ENCODE results near the gene DTX2.
"Not testable (repeated sequence)": the region's sequence is repeated elsewhere in the genome, so short reads cannot be mapped to it uniquely, and the experiment has no call there.

The DTX2 gene

DNA sequence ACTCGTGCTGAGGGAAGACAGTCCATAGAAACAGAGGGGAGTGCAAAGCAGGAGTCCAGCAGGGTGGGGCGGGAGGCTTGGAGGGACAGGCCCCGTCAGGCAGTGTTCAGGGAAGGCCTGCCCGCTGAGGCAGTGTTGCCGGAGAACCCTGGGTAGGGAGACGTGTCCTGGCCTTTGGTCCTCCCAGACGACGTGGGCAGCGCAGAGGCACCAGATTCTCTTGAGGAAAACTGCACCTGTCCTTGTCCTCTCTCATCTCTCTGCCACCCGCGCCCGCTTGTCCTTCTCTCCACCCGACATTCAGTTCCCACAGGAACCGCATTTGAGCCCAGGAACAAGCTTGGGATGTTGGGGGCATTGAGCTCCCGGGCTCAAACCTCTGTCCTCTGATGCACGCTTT, 34.2 kb downstream of the DTX2 start:
- not testable (repeated sequence) for DNase-seq

DNA sequence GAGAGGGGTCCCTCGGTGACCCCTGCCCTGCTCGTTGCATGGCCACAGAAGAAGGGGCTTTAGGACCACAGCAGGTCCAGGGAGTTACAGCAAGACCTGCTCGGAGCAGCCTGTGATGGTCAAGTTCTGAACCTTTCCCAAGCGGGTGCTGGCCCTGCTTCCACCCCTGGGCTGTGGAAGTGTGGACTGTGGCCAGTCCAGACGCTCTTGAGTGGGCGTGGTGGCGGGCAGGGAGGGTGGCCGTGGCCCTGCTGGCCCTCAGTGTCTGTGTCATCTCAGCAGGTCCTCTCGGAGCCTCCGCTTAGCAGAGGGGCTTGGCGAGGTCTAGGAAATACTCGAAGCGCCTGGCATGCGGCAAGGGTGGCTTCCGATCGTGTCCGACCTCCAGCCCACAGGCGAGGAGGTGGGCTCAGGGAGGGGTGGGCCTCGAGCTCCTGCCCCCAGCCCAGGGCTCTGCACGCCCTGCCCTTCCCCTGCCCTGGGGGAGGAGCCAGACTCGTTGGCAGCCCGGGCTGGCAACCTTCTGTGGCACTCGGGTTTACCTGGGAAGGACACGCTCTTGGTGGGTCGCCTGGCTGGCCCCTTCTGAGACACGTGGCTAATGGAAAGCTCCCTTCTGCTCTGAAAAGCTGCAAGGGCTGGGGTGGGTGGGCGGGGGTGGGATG, 36.5 kb downstream of the DTX2 start:
- DNase-seq = not testable (repeated sequence)

DNA sequence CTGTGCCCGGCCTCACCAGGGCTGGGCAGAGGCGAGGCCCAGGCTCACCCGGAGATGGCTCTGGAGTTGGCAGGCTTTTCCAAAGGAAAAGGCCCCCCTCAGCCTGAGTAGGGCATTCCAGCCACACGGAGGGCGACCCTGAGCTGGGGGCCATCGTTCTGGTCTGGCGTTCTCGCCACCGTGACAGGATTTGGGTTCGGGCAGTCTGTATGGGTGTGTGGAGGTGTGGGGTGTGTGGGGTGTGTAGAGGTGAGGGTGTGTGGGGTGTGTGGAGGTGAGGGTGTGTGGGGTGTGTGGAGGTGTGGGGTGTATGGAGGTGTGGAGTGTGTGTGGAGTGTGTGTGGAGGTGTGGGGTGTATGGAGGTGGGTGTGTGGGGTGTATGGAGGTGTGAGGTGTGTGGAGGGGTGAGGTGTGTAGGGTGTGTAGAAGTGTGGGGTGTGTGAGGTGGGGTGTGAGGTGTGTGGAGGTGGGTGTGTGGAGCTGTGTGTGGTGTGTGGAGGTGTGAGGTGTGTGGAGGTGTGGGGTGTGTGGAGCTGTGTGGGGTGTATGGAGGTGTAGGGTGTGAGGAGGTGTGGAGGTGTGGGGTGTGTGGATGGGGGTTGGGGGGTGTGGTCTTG, 37.2 kb downstream of the DTX2 start:
- DNase-seq = not testable (repeated sequence)

DNA sequence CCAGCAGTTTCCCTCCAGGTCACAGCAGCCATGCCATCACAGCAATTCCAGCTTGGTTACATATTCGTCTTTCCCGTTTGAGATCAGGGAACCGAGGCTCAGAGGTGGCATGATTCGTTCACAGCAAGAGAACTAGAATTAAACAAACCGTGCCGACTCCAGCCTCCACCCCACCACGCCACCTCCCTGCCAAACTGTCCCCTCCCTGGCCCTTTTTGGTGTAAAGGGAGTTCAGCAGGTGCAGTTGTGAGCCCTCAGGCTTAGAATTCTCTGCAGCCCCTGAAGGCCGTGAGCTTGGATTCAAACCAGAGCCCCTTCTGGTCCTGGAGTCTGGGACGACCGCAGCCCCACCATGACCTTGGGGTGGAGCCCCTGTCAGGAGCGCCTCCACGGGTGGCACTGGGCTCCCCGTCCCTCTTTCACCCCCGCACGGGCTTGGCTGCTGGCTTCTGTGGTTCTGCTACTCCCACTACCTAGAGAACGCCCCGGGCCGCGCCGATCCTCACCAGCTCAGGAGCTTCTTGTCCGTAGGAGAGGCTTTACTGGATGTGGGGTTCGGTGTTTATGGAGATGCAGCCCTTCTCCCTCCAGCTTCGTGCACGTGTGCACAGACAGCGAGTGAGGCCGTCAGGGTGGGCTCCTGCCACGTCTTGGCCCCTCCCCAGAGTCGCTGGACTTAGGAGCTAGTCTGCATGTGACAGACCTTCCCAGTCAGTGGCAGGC, 37.9 kb downstream of the DTX2 start:
- not testable (repeated sequence) for DNase-seq

DNA sequence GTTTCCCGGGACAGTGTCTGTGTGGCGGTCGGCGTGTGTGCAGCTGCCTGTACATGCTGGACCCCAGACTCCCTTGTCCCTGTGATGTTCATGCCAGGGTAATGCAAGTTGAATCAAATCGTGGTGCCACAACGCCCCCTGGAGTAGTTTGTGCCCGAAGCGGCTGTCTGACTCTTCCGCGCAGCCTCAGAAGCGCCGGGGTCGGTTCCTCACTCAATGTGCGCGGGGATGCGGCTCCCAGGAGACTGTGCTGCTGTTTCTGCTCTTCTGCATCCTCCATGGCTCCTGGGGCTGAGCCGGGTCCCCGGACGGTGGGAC, 38.4 kb downstream of the DTX2 start:
- not testable (repeated sequence) for DNase-seq

DNA sequence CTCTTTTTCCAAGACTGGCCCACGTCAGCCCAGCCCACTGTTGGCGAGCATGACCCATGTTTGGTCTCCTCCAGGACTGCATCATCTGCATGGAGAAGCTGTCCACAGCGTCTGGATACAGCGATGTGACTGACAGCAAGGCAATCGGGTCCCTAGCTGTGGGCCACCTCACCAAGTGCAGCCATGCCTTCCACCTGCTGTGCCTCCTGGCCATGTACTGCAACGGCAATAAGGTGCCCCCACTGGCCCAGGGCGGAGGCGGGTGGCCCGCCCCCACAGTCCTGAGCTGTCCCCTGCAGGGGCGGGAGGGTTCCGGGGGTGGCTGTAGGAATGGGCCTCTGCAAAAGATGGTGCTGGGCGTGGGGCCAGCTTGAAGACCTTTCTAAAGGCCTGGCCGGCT, 40.7 kb downstream of the DTX2 start:
- DNase-seq = not testable (repeated sequence)

DNA sequence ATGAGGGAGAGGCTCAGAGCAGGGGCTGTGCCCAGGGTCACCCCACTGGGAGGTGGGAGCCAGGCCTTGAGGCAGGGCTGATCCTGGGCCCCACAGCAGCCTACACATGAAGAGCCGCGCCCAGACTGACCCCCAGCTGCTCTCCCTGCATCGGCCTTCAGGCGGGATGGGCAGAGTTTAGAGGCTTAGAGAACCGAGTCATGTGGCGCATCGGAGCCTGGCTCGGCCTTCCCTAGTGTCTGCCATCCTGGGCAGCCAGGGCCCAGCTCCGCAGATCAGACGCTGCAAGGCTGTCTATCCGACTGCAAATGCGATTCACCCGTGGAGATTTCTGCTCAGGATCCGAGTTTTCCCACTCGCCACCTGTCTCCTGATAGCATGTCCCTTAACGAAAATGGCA, 41.3 kb downstream of the DTX2 start:
- DNase-seq = not testable (repeated sequence)

DNA sequence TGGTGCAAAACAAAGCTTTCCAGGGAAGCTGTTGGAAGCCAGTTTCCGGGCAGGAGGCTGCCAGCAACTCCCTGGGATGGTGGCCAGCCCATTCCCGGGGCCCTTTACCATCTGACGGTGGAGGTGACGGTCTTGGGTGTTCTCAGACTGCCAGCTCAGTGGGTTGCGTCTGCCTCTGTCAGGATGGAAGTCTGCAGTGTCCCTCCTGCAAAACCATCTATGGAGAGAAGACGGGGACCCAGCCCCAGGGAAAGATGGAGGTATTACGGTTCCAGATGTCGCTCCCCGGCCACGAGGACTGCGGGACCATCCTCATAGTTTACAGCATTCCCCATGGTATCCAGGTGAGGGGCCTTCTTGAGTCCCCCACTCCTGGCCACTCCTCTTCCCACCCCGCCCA, 41.7 kb downstream of the DTX2 start:
- not testable (repeated sequence) for DNase-seq

DNA sequence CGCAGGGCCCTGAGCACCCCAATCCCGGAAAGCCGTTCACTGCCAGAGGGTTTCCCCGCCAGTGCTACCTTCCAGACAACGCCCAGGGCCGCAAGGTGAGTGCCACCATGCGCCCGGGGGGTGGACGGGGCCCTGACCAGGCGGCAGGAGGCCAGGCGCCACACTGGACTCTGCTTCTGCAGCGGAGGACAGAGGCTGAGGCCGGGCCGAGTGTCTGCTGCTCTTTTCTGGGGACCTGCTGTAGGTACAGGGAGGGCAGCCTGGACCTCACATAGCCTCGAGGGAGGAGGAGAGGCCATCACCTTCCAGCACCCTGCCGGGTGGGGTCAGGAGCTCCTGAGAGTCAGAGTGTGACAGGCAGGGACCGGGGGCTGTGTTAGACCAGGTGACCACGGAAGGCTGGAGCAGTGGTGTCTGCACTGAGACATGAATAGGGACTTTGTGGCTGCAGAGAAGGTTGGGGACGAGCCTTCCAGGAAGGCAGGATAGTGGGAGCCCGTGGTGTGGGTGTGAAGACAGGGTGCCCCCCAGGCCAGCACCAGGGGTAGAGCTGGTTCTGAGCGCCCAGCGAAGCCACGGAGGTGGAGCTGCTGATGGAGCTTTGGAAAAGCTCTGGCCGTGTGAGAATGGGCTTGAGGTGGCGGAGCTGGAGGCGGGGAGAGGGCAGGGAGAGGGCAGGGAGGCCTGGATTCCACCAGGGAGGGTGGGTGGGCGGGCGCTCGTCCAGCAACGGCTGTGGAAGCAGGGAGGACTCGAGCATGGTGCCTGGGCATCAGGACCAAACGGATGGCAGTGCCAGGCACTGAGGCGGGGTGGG, 43.0 kb downstream of the DTX2 start:
- not testable (repeated sequence) for DNase-seq

DNA sequence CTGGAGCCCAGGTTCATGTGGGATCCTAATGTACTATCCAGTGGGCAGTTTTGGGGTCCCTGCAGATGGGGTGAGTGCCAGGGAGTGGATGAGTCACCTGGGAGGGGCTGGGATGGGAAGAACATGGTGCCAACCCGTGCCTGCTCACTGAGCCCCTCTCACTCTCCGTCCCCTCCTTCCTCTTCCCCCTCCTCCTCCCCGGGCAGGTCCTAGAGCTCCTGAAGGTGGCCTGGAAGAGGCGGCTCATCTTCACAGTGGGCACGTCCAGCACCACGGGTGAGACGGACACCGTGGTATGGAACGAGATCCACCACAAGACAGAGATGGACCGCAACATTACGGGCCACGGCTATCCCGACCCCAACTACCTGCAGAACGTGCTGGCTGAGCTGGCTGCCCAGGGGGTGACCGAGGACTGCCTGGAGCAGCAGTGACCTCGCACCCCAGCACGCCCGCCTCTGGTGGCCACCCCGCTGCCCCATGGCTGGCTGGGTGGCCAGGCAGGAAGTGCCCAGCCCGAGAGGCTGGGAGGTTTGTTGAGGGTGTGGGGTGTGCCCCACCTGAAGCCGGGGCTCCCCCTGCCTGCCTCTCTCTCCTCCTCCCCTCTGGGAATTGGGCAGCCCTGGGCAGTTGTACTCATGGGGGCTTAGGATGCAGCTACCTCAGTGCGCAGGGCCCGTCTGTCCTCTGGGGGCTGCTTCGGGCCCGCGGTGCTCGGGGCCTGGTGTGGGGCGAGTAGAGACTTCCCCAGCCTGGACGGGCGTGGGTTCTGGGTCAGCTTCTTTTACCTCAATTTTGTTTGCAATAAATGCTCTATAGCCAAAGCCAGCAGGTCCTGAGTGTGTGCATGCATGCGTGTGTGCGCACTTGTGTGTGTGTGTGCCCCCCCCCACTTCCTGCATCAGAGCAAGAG, 43.9 kb downstream of the DTX2 start:
- DNase-seq = peak; percentile 49

DNA sequence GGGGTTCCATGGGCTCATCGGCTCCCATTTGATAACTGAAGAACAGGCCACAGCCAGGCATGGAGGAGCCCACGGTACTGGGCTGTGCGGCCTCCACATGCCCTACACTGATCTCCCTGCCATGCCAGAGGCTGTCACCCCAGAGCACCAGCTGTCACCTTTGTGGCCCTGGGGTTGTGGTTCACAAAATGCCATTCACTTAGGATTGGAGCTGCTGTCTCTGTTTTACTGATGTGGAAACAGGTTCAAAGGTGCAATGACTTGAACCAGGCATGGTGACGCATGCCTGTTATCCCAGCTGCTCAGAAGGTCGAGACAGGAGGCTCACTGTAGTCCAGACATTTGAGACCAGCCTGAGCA, 44.6 kb downstream of the DTX2 start:
- DNase-seq = no peak

DNA sequence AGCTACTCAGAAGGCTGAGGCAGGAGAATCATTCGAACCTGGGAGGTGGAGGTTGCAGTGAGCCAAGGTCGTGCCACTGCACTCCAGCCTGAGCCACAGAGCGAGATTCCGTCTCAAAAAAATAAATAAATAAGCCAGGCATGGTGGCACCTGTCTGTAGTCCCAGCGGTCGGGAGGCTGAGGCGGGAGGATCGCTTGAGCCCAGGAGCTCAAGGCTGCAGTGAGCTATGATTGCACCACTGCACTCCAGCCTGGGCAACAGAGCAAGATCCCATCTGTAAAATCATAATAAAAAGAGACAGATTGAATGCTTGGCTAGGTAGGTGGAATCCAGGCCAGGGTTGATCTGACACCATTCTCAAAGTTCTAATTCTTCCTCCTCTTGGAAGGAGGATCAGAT, 45.1 kb downstream of the DTX2 start:
- not testable (repeated sequence) for DNase-seq

DNA sequence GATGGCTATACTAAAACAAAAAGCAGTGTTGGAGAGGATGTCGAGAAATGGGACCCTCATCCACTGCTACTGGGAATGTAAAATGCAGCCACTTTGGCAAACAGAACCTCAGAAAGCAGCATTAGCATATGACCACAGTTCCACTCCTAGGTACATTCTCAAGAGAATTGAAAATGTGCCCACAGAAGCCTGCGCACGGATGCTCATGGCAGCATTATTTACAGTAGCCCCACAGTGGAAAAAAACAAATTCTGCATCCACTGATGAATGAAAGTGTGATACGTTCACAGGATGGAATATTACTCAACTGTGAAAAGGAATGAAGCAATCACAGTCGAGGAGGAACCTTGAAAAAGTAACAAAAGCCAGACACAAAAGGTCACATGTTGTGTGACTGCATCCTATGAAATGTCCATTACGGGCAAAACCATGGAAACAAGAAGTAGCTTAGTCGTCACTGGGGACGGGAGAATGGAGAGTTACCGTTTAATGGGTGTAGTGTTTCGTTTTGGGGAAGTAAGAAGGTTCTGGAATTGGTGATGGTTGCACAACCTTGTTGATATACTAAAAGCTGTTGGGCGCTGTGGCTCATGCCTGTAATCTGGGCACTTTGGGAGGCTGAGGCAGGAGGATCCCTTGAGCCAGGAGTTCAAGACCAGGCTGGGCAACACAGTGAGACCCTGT, 46.4 kb downstream of the DTX2 start:
- DNase-seq = peak; percentile 1

DNA sequence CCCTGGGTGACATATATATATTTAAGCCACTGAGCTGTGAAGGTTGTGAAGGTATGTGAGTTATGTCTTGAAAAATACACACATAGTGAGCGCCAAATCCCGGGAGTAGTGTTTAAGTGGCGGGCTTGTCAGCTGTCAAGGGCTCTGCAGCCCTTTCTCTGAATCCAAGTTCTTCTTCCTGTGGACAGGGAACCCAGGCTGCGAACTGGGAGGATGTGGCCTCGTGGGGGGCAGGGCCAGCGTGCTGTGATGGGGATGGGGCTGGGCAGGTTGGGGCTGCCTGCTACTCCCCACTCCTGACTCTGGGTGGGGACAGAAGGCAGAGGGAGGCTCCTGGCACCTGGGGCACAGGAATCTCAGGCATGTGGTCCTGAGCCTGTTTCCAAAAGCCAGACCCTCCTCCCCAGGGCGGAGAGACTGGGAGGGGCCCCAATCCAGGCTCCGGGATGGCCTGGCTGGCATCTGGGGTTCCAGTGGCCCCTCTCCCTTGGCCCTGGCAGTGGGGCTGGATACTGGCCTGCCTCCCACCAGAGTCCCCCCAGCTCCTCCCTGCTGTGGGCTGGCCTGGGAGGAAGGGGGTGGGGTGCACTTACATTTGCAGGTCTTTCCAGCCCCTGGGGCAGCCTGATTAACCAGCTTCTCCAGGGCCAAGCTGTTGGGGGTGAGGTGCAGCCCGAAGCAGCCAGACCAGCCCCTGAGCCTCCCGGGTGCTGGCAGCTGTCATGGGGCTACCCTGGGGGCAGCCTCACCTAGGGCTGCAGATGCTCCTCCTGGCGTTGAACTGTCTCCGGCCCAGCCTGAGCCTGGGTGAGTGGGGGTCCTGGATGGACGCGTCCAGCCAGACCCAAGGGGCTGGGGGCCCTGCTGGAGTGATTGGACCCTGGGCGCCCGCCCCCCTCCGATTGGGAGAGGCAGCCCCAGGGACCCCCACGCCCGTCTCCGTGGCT, 48.7 kb downstream of the DTX2 start, which contains the start of gene UPK3B:
TSS of gene UPK3B (plus strand) at position 622 of the 947 bp plus-strand sequence. CDS start at position 723, 101 bp downstream.
- peak; percentile 99 for DNase-seq

DNA sequence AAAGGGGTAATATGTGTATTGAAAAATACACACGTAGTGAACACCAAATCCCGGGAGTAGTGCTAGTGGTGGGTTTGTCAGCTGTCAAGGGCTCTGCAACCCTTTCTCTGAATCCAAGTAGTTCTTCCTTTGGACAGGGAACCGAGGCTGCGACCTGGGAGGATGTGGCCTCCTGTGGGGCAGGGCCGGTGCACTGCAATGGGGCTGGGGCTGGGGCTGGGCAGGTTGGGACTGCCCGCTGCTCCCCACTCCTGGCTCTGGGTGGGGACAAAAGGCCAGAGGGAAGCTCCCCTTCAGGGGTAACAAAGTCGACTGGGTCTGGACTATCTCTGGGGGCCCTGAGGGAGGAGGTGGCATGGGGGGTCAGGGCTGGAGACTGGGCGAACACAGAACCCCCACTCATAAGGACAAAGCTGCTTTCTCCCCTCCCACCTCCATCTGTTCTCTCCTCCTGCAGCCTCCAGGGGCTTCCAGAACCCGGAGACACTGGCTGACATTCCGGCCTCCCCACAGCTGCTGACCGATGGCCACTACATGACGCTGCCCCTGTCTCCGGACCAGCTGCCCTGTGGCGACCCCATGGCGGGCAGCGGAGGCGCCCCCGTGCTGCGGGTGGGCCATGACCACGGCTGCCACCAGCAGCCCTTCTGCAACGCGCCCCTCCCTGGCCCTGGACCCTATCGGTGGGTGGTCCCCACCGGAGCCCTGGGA, 49.8 kb downstream of the DTX2 start:
- DNase-seq = peak; percentile 1

DNA sequence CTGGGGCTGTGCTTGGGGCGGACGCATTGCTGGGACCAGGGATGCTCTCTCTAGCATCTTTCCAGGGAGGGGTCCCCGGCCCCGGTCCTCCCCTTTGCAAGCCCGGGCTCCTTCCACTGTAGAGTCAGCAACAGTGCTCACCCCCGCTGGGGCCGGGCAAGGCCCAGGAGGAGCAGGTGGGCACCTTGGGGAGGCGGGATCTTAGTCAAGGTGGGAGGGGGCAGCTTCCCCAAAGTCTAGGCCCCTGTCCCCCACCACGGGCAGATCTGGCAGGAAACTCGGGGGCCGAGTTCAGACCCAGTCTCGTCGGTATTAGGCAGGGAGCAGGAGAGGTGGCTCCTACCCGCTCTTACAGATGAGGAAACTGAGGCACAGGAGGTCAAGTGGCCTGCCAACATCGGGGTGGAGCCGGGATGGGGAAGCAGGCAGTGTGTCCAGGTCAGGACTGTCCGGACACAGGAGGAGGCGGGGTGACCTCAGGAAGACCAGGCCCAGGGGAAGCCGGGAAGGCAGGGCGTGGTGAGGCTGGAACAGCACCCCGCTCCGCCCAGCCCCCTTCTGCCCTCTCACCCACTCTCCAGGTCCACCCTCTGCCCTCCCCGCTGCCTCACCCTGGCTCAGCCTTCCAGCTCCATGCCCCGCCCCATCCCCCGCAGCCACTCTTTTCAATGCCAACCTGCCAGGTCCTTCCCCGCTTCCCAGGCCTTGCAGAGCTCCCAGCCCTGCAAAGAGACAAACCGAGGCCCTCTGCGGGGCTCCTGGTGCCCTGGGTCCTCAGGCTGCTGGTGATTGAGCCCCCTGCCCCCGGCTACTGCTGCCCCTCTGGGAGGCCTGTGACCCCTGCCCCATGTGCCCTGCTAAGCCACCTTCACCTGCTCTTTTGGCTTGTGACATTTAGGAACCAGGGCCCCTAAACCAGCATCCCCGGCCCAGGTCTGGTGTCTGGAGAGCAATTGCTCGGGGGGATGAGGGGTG, 50.7 kb downstream of the DTX2 start:
- DNase-seq = not testable (repeated sequence)

DNA sequence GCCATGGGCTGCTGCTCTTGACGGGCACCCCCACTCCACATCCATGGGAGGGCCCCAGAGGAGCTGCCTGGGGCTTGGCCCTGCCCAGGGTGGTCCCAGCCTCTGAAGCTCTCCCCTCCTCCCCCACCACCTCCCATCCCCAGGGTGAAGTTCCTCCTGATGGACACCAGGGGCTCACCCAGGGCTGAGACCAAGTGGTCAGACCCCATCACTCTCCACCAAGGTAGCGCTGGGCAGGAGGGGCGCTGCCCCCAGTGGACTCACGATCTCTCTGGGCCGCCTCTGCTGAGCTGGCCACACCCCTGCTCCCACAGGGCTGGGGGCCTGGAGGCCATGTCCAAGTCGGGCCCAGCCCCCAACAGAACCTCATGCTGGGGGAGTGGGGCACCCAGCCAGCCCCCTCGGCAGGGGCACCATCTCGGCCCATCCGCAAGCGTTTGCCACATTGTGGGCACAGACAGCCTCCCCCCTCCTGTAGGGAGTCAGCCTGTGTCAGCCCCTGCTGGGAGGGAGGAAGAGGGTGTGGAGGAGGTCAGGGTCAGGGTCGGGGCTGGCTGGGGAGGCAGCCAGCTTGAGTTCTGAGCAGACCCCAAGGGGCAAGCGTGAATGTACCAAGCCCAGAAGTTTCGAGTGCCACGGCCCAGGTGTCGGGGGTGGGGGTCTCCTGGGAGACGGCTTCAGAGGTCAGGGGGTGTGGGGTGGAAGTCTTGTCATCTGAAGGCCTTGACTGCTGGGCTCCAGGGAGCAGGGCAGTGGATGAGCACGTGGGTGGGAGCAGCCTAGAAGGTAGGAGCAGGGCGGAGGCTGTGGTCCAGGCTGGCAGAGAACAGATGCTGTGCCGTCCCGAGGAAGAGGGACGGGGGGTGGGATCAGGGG, 51.7 kb downstream of the DTX2 start:
- DNase-seq = peak; percentile 20
